Measurements from ENCODE around the gene TBX2.

Gene TBX2

DNA sequence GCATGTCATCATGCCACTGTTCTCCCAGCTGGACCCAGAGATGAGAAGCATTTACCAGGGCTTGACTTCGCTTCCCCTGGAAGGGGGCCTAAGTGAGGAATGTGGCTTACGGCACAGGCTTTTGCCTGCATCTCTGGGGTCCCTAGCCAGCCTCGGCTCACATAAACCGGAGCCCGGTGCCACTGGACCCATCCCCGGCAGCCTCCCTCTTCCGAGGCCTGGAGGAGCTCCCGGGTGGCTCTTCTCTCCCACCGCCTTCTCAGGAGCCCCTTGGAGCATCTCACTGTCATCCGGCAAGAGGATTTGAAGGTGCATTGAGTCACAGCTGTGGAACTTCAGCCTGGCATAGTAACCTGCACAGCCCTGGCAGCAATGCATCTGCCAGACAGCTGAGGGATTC, 29.9 kb upstream of the TBX2 start:
- no peak for DNase-seq

DNA sequence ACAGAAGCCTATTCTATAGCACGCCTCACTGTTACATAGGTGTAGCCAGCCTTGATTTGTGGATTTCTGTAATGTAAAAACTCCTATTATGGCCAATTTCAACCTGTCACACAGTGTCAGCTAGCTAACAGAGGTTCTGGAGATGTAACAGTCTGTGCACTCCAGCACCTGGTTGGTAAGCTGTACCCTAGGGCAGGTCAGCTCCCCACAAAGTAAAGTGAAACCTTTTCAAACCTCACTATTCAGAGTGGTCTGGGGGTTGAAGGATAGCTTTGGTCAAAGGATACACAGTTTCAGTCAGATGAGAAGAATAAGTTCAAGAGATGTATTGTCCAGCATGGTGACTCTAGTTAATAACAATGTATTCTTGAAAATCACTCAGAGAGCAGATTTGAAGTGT, 28.5 kb upstream of the TBX2 start:
- DNase-seq: no peak

DNA sequence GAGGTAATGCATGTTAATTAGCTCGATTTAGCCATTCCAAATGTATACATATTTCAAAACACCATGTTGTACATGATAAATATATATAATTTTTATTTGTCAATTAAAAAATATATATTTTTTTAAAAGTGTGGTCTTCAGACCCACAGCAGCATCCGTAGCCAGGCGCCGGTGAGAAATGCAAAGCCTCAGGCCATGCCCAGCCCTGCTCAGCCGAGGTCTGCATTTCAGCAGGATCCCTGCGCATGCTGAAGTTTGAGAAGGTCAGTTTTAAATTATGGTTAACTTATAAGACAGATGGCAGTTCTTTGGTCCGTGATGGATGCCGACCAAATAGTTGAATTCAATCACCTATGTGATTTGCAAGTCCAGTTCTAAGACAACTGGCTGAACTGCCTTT, 28.0 kb upstream of the TBX2 start:
- no peak for DNase-seq

- DNase-seq: no peak
Observed at GRCh38 chr17:61372436-61372835, 27.2 kb upstream of the TBX2 start.

- DNase-seq: no peak
Observed at GRCh38 chr17:61376931-61377838, 22.5 kb upstream of the TBX2 start.

- DNase-seq: no peak
Observed at GRCh38 chr17:61378658-61379456, 20.8 kb upstream of the TBX2 start.

GRCh38 chr17:61379457-61380216, 20.0 kb upstream of the TBX2 start:
- DNase-seq: no peak

GRCh38 chr17:61380217-61380835, 19.3 kb upstream of the TBX2 start:
- DNase-seq: no peak

GRCh38 chr17:61380836-61381525, 18.7 kb upstream of the TBX2 start:
- DNase-seq: no peak

DNA sequence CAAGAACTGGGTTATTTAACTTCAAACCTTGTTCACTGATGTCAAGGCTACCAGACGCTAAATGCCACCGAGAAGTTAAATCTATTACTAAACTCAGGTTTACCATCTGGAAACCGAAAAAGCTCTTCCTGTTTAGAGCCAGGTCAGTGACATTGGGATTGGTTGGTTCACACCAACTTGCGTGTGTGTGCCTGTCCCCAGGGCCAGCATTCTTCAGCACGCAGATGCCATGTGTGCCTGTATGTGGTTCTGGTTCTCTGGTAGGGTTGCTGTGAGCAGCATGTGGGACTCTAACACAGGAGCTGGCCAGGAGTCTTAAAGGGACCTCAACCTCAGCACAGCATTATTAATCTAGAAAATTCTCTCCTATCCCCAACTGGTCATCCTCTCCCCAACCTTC, 18.1 kb upstream of the TBX2 start:
- DNase-seq: no peak

GRCh38 chr17:61382796-61383688, 16.6 kb upstream of the TBX2 start:
- no peak for DNase-seq

GRCh38 chr17:61383689-61384201, 15.9 kb upstream of the TBX2 start:
- DNase-seq: no peak

- DNase-seq: no peak
Observed at GRCh38 chr17:61384354-61384691, 15.3 kb upstream of the TBX2 start.

DNA sequence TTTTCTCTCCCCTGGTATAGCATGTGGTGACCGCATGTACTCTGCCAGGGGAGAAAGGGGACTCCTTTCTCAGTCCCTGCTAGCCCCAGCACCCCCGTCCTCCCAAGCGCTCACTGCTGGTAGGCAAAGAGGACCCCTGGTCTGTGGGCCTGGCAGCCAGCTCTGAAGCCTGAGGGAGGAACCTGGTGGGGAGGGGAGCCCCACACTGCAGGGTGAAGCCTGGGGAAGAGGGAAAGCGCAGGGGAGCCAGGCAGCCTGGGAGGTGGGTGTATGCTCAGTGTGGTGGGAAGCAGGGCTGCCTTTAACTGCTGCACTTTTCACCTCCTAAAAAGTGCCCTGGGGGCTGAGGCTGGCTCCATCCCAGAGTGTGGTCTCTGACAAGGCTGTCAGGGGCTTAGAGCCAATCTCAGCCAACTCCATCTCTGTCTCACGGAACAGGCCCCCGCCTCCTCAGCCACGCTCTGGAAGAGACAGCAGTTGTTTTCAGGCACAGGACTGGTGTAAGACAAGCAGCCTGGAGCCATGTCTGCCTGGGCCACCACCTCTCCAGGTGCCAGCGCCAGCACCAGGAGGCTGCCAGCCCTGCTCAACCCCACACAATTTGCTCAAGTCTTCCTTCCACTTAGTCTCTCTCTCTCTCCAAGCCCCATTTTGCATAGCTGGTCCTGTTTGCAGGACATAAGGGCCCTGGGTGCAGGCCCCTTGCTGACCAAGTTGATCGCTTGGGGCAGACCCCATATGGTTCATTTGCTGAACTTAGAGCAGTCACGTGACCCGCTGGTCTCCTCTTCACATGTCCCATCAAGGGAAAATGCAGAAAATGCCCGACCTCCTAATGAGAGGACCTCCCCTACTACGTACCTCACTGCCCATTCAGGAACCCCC, 14.7 kb upstream of the TBX2 start:
- no peak for DNase-seq

GRCh38 chr17:61385577-61386236, 13.9 kb upstream of the TBX2 start:
- DNase-seq: no peak

- no peak for DNase-seq
Observed at GRCh38 chr17:61386251-61386650, 13.4 kb upstream of the TBX2 start.

GRCh38 chr17:61387011-61387410, 12.6 kb upstream of the TBX2 start:
- DNase-seq: no peak

DNA sequence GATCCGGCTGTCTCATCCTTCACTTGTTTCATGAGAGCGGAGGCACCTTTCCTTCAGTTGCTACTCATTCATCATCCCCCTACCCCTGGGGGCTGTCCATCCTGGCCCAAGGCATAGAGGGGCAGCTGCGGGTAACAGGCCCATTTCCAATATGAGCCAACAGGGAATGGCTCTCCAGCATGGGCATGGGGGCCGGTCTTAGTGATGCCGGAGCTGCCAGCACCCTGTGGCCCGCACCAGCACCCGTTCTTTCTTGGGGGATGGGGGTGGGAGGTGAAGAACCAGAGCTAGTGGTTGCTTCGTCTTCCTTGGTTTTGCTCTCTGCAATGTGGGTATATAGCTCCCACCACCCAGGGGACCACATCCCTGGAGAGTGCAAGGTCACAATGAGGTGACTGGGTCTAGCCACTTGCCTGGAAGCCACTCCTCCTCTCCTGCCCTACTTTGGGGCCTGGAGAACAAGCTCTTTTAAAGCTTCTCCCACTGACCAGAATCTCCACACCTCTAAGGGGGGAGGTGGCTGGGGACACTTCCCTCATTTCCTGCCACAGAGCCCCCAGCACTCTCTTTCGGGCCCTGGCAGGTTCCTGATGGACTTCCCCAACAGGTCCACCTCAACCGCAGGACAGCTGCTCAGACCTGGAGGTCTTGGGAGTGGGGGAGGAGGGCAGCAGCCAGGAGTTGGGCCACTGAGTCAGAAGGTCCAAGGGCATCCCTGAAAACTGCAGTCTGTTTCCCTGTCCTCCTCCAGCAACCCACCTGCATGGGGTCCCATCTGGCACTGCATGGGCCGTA, 11.9 kb upstream of the TBX2 start:
- DNase-seq: no peak
